CD4-positive, alpha-beta T cell treated with Interleukin-1 beta for 1 hour (primary cell): ENCODE measurements around the gene C6orf132.
"Not testable (repeated sequence)": the region's sequence is repeated elsewhere in the genome, so short reads cannot be mapped to it uniquely, and the experiment has no call there.

Source experiments
- DNase-seq, 2 donors: peaks; one replicate each; pipeline ENCODE4 v3.0.0-alpha.2; 2020 to 2022

Gene C6orf132

GRCh38 chr6:42158631-42159030 lies 16.2 kb upstream of the C6orf132 start:
- no peak for DNase-seq

- no peak for DNase-seq
Measured at GRCh38 chr6:42158011-42158410, 15.6 kb upstream of the C6orf132 start.

- no peak for DNase-seq
Measured at GRCh38 chr6:42156638-42157037, 14.2 kb upstream of the C6orf132 start.

GRCh38 chr6:42155293-42155692 lies 12.9 kb upstream of the C6orf132 start:
- DNase-seq: no peak

- DNase-seq: no peak
Measured at GRCh38 chr6:42154461-42155209, 12.2 kb upstream of the C6orf132 start.

GRCh38 chr6:42153921-42154320 lies 11.5 kb upstream of the C6orf132 start:
- no peak for DNase-seq

GRCh38 chr6:42152528-42153213 lies 10.3 kb upstream of the C6orf132 start:
- DNase-seq: not testable (repeated sequence)

GRCh38 chr6:42152024-42152423 lies 9.6 kb upstream of the C6orf132 start:
- DNase-seq: no peak

- no peak for DNase-seq
Measured at GRCh38 chr6:42150254-42150653, 7.8 kb upstream of the C6orf132 start.

- DNase-seq: no peak
Measured at GRCh38 chr6:42148058-42148457, 5.6 kb upstream of the C6orf132 start.

GRCh38 chr6:42147138-42147562 lies 4.7 kb upstream of the C6orf132 start:
- DNase-seq: no peak

GRCh38 chr6:42141603-42142117 lies 760 bp downstream of the C6orf132 start:
- no peak for DNase-seq

GRCh38 chr6:42140756-42141602 lies 1.4 kb downstream of the C6orf132 start:
- no peak for DNase-seq

- peak in 1 of 2 donors; percentile 45 for DNase-seq
Measured at GRCh38 chr6:42140032-42140431, 2.4 kb downstream of the C6orf132 start.

GRCh38 chr6:42138630-42139619 lies 3.5 kb downstream of the C6orf132 start:
- DNase-seq: no peak

- DNase-seq: no peak
Measured at GRCh38 chr6:42138190-42138589, 4.2 kb downstream of the C6orf132 start.

GRCh38 chr6:42137194-42137753 lies 5.1 kb downstream of the C6orf132 start:
- DNase-seq: no peak

- peak; percentile 3 to 15 for DNase-seq
Measured at GRCh38 chr6:42136508-42137193, 5.8 kb downstream of the C6orf132 start.

GRCh38 chr6:42135722-42136121 lies 6.7 kb downstream of the C6orf132 start:
- no peak for DNase-seq

- DNase-seq: no peak
Measured at GRCh38 chr6:42135161-42135560, 7.3 kb downstream of the C6orf132 start.

GRCh38 chr6:42133926-42134325 lies 8.5 kb downstream of the C6orf132 start:
- no peak for DNase-seq
